SKM-1 treated with dmso at 0.1 percent for 144 hours (cell line): ENCODE results near the gene GCNT1.
"Not testable (repeated sequence)": the region's sequence is repeated elsewhere in the genome, so short reads cannot be mapped to it uniquely, and the experiment has no call there.

Experiments
- DNase-seq: peaks from one replicate; lab custom pipeline; 2025; ENCODE audit not compliant: unreplicated experiment; lab: John Stamatoyannopoulos, UW

GCNT1 gene

GRCh38 chr9:76458903-76459693 is at the start of gene GCNT1:
Gene GCNT1, plus strand, starts transcription at chr9:76459182. Its CDS starts 43,200 bp downstream, at chr9:76502382.
- DNase-seq = peak; percentile 61

- DNase-seq = no peak
Observed at GRCh38 chr9:76412638-76413037, 46.3 kb upstream of the GCNT1 start.

GRCh38 chr9:76413658-76414057 is 45.3 kb upstream of the GCNT1 start:
- DNase-seq = no peak

GRCh38 chr9:76414661-76415060 is 44.3 kb upstream of the GCNT1 start:
- no peak for DNase-seq

- no peak for DNase-seq
Observed at GRCh38 chr9:76415154-76415553, 43.8 kb upstream of the GCNT1 start.

- no peak for DNase-seq
Observed at GRCh38 chr9:76415731-76416130, 43.3 kb upstream of the GCNT1 start.

GRCh38 chr9:76417394-76417793 is 41.6 kb upstream of the GCNT1 start:
- no peak for DNase-seq

- no peak for DNase-seq
Observed at GRCh38 chr9:76419782-76420380, 39.1 kb upstream of the GCNT1 start.

- no peak for DNase-seq
Observed at GRCh38 chr9:76423216-76424177, 35.5 kb upstream of the GCNT1 start.

GRCh38 chr9:76424491-76424890 is 34.5 kb upstream of the GCNT1 start:
- DNase-seq = no peak

GRCh38 chr9:76425677-76426453 is 33.1 kb upstream of the GCNT1 start:
- DNase-seq = no peak

- no peak for DNase-seq
Observed at GRCh38 chr9:76426807-76427419, 32.1 kb upstream of the GCNT1 start.

GRCh38 chr9:76431601-76432000 is 27.4 kb upstream of the GCNT1 start:
- DNase-seq = no peak

- DNase-seq = no peak
Observed at GRCh38 chr9:76433406-76433805, 25.6 kb upstream of the GCNT1 start.

- no peak for DNase-seq
Observed at GRCh38 chr9:76433836-76434235, 25.1 kb upstream of the GCNT1 start.

GRCh38 chr9:76434897-76435296 is 24.1 kb upstream of the GCNT1 start:
- not testable (repeated sequence) for DNase-seq

GRCh38 chr9:76437017-76437699 is 21.8 kb upstream of the GCNT1 start:
- DNase-seq = not testable (repeated sequence)

GRCh38 chr9:76438841-76439588 is 20.0 kb upstream of the GCNT1 start:
- no peak for DNase-seq
